AG04450 (cell line): ENCODE data around the gene SLC38A9. TPM values are rescaled to one million over a fixed set of nuclear protein-coding genes. Genes with fewer than 3 reads are reported as not detected.

Experiments
- CTCF ChIA-PET: fragments of 300-600, 350-600 bp; formaldehyde crosslinking; extraction: SDS; loops from one replicate; lab custom pipeline; 2022; ENCODE audit warnings: antibody characterized with exemption, inconsistent platforms; lab: Charles Lee
- POLR2A ChIA-PET: fragments of 350-600 bp; formaldehyde crosslinking; extraction: SDS; loops from one replicate; lab custom pipeline; 2021; ENCODE audit warnings: antibody characterized with exemption, inconsistent platforms; lab: Yijun Ruan, JAX
- DNase-seq: peaks from one replicate; pipeline ENCODE4 v3.0.0-alpha.2; 2011; ENCODE audit warnings: low read depth, low spot score
- H3K27ac ChIP-seq: one replicate; pipeline ENCODE4 v1.5.1; 2012; ENCODE audit warnings: low read depth, low read length, control low read depth
- H3K27me3 ChIP-seq: one replicate; pipeline ENCODE4 v1.6.0; 2012; ENCODE audit warnings: low read length; ENCODE audit not compliant: control insufficient read depth, insufficient read depth
- H3K4me3 ChIP-seq: 2 replicates; pipeline ENCODE4 v1.5.1; 2011; ENCODE audit warnings: mild to moderate bottlenecking, low read depth, low read length, control low read depth
- H3K9me3 ChIP-seq: 2 replicates; pipeline ENCODE4 v1.5.1; 2012; ENCODE audit warnings: low read length; ENCODE audit not compliant: control insufficient read depth, insufficient read depth
- CTCF ChIP-seq: IDR thresholded peaks from 2 replicates; pipeline ENCODE4 v1.5.1; 2011; ENCODE audit warnings: low read depth, low read length, control low read depth, inconsistent platforms
- polyA plus RNA-seq: library from polyadenylated mRNA; depleted of rRNA; stranded (reverse); fragments of >200 nt; gene quantifications from 2 replicates; pipeline ENCODE4 v1.2.3, GENCODE V29; 2011

Gene SLC38A9
- polyA plus RNA-seq, 1 experiment = 25.3 TPM

- Histone ChIP-seq H3K9me3 (no peaks in the 10 kb centered on the region), H3K27me3 (no peaks in the 10 kb centered on the region), H3K4me3 (no peak overlapping the region), H3K27ac (no peak overlapping the region)
- CTCF ChIA-PET = interaction anchor here (1.6 kb wide), 1 partner anchor 11 kb away, joined by 4 read pairs; no protein-coding TSS in a partner anchor
- POLR2A ChIA-PET = no interaction called here
- no peak for TF ChIP-seq CTCF
- no peak for DNase-seq
Measured at GRCh38 chr5:55680353-55680752, 31.8 kb downstream of the SLC38A9 start.

GRCh38 chr5:55679556-55679955, 32.6 kb downstream of the SLC38A9 start:
- ChIA-PET POLR2A (no interaction called here), CTCF (interaction anchor here (0.7 kb wide), 1 partner anchor 12 kb away, joined by 5 read pairs; no protein-coding TSS in a partner anchor)
- Histone ChIP-seq H3K27me3 (no peaks in the 10 kb centered on the region), H3K9me3 (no peaks in the 10 kb centered on the region), H3K27ac (no peak overlapping the region), H3K4me3 (no peak overlapping the region)
- no peak for DNase-seq
- TF ChIP-seq CTCF = no peak

- no peak overlapping the region for H3K27ac ChIP-seq
- no peaks in the 10 kb centered on the region; the same call in 1 of the 2 replicates for H3K9me3 ChIP-seq
- H3K4me3 ChIP-seq = no peak overlapping the region
- DNase-seq = no peak
- H3K27me3 ChIP-seq = no peaks in the 10 kb centered on the region
- TF ChIP-seq CTCF = no peak
- ChIA-PET POLR2A (no interaction called here), CTCF (interaction anchor here (1.9 kb wide), 1 partner anchor 17 kb away, joined by 7 read pairs; no protein-coding TSS in a partner anchor)
Measured at GRCh38 chr5:55675119-55675518, 37.0 kb downstream of the SLC38A9 start.

- no peak for DNase-seq
- no peaks in the 10 kb centered on the region for H3K27me3 ChIP-seq
- no peaks in the 10 kb centered on the region; the same call in 1 of the 2 replicates for H3K9me3 ChIP-seq
- no peak for TF ChIP-seq CTCF
- H3K27ac ChIP-seq = no peak overlapping the region
- no peak overlapping the region for H3K4me3 ChIP-seq
- POLR2A ChIA-PET = no interaction called here
- CTCF ChIA-PET = interaction anchor here (1.9 kb wide), 1 partner anchor 18 kb away, joined by 7 read pairs; no protein-coding TSS in a partner anchor
Measured at GRCh38 chr5:55674340-55674739, 37.8 kb downstream of the SLC38A9 start.

- no peak for TF ChIP-seq CTCF
- no peak overlapping the region for H3K27ac ChIP-seq
- no peaks in the 10 kb centered on the region for H3K27me3 ChIP-seq
- ChIA-PET POLR2A (no interaction called here), CTCF (no interaction called here)
- no peak overlapping the region for H3K4me3 ChIP-seq
- no peak for DNase-seq
- H3K9me3 ChIP-seq = no peaks in the 10 kb centered on the region; the same call in 1 of the 2 replicates
Measured at GRCh38 chr5:55672477-55672911, 39.6 kb downstream of the SLC38A9 start.
